A673 (cell line): ENCODE measurements around the gene SNRNP40. TPM values are rescaled to one million over a fixed set of nuclear protein-coding genes. Genes with fewer than 3 reads are reported as not detected.

Experiments
- BruUV-seq: library from RNA; stranded (reverse); fragments of 400-500 nt; replicated peaks from 2 replicates; lab custom pipeline; 2021; lab: Mats Ljungman, UMichigan
- CTCF ChIA-PET: fragments of 300-600 bp; sonication (Branson Sonifier 250); formaldehyde crosslinking; loops from one replicate; lab custom pipeline; 2022; ENCODE audit warnings: antibody characterized with exemption; lab: Charles Lee
- POLR2A ChIA-PET: fragments of 300-600 bp; sonication (Branson Sonifier 250); formaldehyde crosslinking; loops from one replicate; lab custom pipeline; 2022; ENCODE audit warnings: antibody characterized with exemption; ENCODE audit not compliant: low non-redundant PET; lab: Charles Lee
- DNase-seq: peaks from one replicate; pipeline ENCODE4 v3.0.0-alpha.2; 2015; ENCODE audit warnings: low spot score
- H3K27ac ChIP-seq: fragments of 200-600 bp; sonication (generic); 2 replicates; pipeline ENCODE4 v1.5.1; 2016; ENCODE audit warnings: mixed run types, low read depth, mild to moderate bottlenecking, mixed read lengths, antibody characterized with exemption, low read length; ENCODE audit not compliant: poor library complexity, severe bottlenecking
- H3K27me3 ChIP-seq: fragments of 200-600 bp; sonication (generic); replicated peaks from 2 replicates; pipeline ENCODE4 v1.6.1; 2017; ENCODE audit warnings: mixed run types, low read depth, mild to moderate bottlenecking, mixed read lengths, antibody characterized with exemption, low read length; ENCODE audit not compliant: insufficient read depth, poor library complexity
- H3K36me3 ChIP-seq: fragments of 200-600 bp; sonication (generic); 2 replicates; pipeline ENCODE4 v1.6.1; 2016; ENCODE audit warnings: mixed run types, mild to moderate bottlenecking, mixed read lengths, antibody characterized with exemption, low read length; ENCODE audit not compliant: insufficient read depth, poor library complexity, severe bottlenecking
- H3K4me1 ChIP-seq: fragments of 200-600 bp; sonication (generic); 2 replicates; pipeline ENCODE4 v1.6.1; 2017; ENCODE audit warnings: mixed run types, mild to moderate bottlenecking, mixed read lengths, antibody characterized with exemption, low read length; ENCODE audit not compliant: insufficient read depth, poor library complexity, severe bottlenecking
- H3K4me3 ChIP-seq: fragments of 200-600 bp; sonication (generic); 2 replicates; pipeline ENCODE4 v1.5.1; 2016; ENCODE audit warnings: low read depth, mixed run types, mild to moderate bottlenecking, mixed read lengths, low read length; ENCODE audit not compliant: poor library complexity, severe bottlenecking
- H3K9me3 ChIP-seq: fragments of 200-600 bp; sonication (generic); 2 replicates; pipeline ENCODE4 v1.6.1; 2016; ENCODE audit warnings: mixed run types, low read depth, mild to moderate bottlenecking, mixed read lengths, antibody characterized with exemption, low read length; ENCODE audit not compliant: poor library complexity, severe bottlenecking
- EZH2 ChIP-seq: fragments of 200-600 bp; sonication (generic); IDR thresholded peaks from 2 replicates; pipeline ENCODE4 v1.6.1; 2017; ENCODE audit warnings: borderline replicate concordance, low read depth, mild to moderate bottlenecking, mixed read lengths, antibody characterized with exemption, low read length; ENCODE audit not compliant: poor library complexity, severe bottlenecking
- intact Hi-C: fragments of 100-400 bp; cut with micrococcal nuclease; formaldehyde crosslinking; loops from one replicate; pipeline ENCODE4 v1.10.0; 2022; ENCODE audit not compliant: unreplicated experiment
- total RNA-seq: library from RNA; stranded (reverse); gene quantifications from 2 replicates; pipeline ENCODE4 v1.2.3, GENCODE V29; 2021
- TF ChIP-seq, protein P1 (sequence below): fragments of 300-800, 200-600 bp; sonication (generic); conservative IDR thresholded peaks from 2 replicates; pipeline ENCODE4 v1.5.1; 2017; ENCODE audit warnings: low read depth, mild to moderate bottlenecking, antibody characterized with exemption, low read length, moderate library complexity, mixed read lengths

SNRNP40 gene
- total RNA-seq, 1 experiment from 2014 or later = 121 TPM

- no peak for DNase-seq
- no peak overlapping the region for H3K4me3 ChIP-seq
- no TSS peak for BruUV-seq
- POLR2A ChIA-PET = interaction anchor here (0.7 kb wide), 1 partner anchor 24 kb away, joined by 9 read pairs; no protein-coding TSS in a partner anchor
- no peaks in the 10 kb centered on the region for H3K27me3 ChIP-seq
- H3K36me3 ChIP-seq = no peaks in the 10 kb centered on the region
- CTCF ChIA-PET = interaction anchor here (0.6 to 2.1 kb wide), 2 partner anchors 153 to 493 kb away, joined by 4 to 7 read pairs; no protein-coding TSS in a partner anchor
- intact Hi-C loops = no loop called here
- H3K27ac ChIP-seq = no peak overlapping the region
- TF ChIP-seq EZH2 = no peak
- TF ChIP-seq, protein P1, sequence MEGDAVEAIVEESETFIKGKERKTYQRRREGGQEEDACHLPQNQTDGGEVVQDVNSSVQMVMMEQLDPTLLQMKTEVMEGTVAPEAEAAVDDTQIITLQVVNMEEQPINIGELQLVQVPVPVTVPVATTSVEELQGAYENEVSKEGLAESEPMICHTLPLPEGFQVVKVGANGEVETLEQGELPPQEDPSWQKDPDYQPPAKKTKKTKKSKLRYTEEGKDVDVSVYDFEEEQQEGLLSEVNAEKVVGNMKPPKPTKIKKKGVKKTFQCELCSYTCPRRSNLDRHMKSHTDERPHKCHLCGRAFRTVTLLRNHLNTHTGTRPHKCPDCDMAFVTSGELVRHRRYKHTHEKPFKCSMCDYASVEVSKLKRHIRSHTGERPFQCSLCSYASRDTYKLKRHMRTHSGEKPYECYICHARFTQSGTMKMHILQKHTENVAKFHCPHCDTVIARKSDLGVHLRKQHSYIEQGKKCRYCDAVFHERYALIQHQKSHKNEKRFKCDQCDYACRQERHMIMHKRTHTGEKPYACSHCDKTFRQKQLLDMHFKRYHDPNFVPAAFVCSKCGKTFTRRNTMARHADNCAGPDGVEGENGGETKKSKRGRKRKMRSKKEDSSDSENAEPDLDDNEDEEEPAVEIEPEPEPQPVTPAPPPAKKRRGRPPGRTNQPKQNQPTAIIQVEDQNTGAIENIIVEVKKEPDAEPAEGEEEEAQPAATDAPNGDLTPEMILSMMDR = no peak
- H3K9me3 ChIP-seq = no peaks in the 10 kb centered on the region
- no peaks in the 10 kb centered on the region for H3K4me1 ChIP-seq
Observed at GRCh38 chr1:31336687-31337467, 40.3 kb upstream of the SNRNP40 start.

DNA sequence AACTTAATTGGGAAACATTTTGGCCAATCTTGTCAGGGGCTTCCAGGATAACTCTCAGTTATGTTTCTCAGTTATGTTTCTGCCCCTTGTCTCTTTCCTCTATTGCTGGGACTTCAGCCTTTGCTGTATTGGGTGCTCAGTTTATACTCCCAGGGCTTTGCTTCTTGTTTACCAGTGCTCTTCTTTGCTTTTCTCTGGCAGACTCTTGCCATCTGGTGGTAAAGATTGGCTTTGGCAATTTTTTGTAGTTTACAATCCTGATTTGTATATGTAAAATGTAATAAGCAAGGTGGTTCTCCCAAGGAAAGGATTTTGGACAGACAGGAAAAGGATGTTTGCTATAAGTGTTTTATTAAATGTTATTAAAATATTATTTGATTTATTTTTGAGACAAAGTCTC, 38.4 kb upstream of the SNRNP40 start:
- Histone ChIP-seq H3K36me3 (no peaks in the 10 kb centered on the region), H3K27me3 (no peaks in the 10 kb centered on the region), H3K9me3 (no peaks in the 10 kb centered on the region), H3K4me3 (no peak overlapping the region), H3K27ac (no peak overlapping the region), H3K4me1 (no peaks in the 10 kb centered on the region)
- POLR2A ChIA-PET = no interaction called here
- CTCF ChIA-PET = no interaction called here
- no TSS peak for BruUV-seq
- intact Hi-C loops = loop anchor here (1.0 kb wide), 1 partner anchor 151 kb away; no protein-coding TSS in a partner anchor
- DNase-seq = peak; percentile 50
- TF ChIP-seq EZH2 = no peak
- TF ChIP-seq, protein P1 = peak; percentile 57

- DNase-seq = no peak
- no peaks in the 10 kb centered on the region for H3K36me3 ChIP-seq
- intact Hi-C loops = no loop called here
- ChIA-PET CTCF (interaction anchor here (0.5 kb wide), 1 partner anchor 261 kb away, joined by 3 read pairs; no protein-coding TSS in a partner anchor), POLR2A (no interaction called here)
- H3K4me1 ChIP-seq = no peaks in the 10 kb centered on the region
- H3K27me3 ChIP-seq = no peaks in the 10 kb centered on the region
- H3K9me3 ChIP-seq = no peaks in the 10 kb centered on the region
- no TSS peak for BruUV-seq
- H3K4me3 ChIP-seq = no peak overlapping the region
- peak overlapping the region; percentile 51 for H3K27ac ChIP-seq
- TF ChIP-seq, protein P1 = no peak
- TF ChIP-seq EZH2 = no peak
Observed at GRCh38 chr1:31327381-31327780, 30.8 kb upstream of the SNRNP40 start.
